Sciatic nerve (tissue), 2 donors: ENCODE results near the gene LGALS9C. TPM values are rescaled to one million over a fixed set of nuclear protein-coding genes. Genes with fewer than 3 reads are reported as not detected.
"Not testable (repeated sequence)": the region's sequence is repeated elsewhere in the genome, so short reads cannot be mapped to it uniquely, and the experiment has no call there.

Experiments used
- ATAC-seq: fragments of 200-7000 bp; cut with Tn5 transposase; one replicate; pipeline ENCODE4 v1.9.1; 2020; ENCODE audit warnings: mild to moderate bottlenecking, moderate library complexity
- DNase-seq: peaks from one replicate; pipeline ENCODE4 v3.0.0-alpha.2; 2020; ENCODE audit warnings: low spot score
- intact Hi-C: fragments of 100-400 bp; cut with DNase I; formaldehyde crosslinking; loops from one replicate; pipeline ENCODE4 v1.14.2; 2022
- total RNA-seq: library from RNA; stranded (reverse); fragmentation: NEBNext Ultra II Directional; extraction: Animal tissue kit (Norgen Biotek cat#: 25700); gene quantifications from one replicate; pipeline ENCODE4 v1.2.1, GENCODE V29; 2021
- donor health status: DM: no; HTN: no; CAD: no.
- donor health status: DM: no; HTN: no; CAD: no.

LGALS9C gene
- total RNA-seq, 1 donor from 2014 or later = 0.18 TPM

DNA sequence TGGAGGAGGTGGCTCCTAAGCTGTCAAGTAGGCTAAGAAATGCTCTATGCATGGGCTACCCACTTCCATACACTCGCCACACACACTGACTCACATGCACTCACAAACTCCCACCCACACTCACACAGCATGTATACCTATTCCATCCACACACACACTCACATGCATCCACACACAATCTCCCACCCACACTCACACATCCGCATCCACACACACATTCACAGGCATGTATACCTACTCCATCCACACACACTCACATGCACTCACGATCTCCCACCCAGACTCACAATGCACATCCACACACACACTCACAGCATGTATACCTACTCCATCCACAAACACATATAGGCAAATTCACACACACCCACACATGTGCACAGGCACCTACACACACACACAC lies 32.1 kb downstream of the LGALS9C start:
- ATAC-seq, DNase-seq, intact Hi-C loops: not testable (repeated sequence)

DNA sequence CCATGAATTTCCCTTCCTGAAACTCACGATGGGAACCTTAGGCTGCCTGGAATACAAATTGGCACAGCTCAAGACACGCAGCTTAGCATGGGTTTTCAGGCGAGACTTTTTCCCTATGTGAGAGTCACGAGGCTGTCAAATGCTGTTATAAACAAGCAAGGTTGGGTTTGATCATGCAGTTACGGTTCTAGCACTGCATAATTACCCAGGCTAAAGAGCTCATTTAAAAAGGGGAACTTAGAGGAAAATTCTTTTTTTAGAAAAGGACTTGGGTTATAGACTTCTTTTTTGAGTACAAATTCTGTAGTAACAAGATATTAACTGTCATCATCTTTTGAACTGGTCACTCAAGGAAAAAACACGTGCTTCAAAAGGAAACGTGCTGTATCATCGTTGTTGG lies 44.5 kb downstream of the LGALS9C start:
- DNase-seq, ATAC-seq, intact Hi-C loops: not testable (repeated sequence)

DNA sequence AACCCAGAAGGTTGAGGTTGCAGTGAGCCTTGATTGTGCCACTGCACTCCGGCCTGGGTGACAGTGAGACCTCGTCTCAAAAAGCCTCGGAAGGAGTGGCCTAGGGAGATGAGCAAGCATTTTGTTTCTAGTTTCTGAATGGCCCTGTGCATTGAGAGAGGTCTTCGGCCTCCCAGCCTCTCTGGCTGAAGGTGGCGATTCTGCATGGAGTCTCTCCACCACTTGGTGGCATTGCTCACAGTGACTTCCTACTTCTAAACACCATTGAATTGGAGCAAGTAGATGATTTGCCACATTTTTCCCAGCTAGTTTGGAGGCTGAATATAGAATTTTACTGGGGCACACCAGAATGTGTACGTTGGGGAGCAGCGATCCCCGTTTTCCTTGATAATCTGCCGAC lies 48.4 kb downstream of the LGALS9C start:
- DNase-seq, ATAC-seq, intact Hi-C loops: not testable (repeated sequence)

DNA sequence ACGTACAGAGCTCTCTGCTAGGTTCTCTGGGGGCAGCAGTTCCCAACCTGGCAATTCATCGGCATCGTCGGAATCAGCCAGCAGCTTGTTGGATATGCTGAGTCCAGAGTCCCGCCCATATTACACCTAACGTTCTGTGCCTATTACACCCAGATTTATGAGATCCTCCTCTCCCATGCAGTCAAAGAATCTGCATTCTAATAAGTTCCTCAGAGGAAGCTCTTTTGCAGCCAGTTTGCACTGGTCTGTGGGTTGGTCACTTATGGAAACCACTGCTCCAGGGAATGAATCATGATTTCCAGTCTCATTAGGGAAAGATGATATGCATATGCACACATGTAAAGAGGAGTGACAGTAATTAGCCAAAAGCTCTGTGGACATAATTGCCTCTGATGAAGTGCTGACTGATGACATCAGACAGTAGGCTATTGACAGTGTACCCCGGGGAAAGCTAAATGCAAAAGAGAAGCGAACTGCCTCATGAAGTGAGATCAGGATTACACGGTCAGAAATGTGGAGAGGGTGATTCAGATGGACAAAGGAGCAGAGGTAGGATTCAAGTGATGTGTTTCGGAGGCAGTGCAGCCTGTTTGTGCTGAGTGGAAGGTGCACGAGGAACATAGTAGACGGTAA lies 49.7 kb downstream of the LGALS9C start:
- ATAC-seq, DNase-seq, intact Hi-C loops: not testable (repeated sequence)

DNA sequence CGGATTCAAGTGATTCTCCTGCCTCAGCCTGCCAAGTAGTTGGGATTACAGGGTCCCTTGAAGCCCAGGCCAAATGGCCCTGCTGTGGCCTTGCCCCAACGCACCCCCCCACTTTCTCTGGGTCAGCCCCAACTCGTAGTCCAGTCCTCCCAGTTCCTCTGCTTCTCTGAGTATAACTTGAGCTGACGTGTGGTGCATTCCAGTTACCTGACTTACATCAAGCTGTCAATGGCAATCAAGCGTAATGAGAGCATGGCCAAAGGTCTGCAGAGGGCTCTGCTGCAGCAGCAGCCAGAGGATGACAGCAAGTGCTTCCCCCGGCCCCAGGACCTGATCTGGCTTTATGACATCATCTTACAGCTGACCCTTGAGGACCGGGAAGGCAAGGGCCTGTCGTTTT lies 50.8 kb downstream of the LGALS9C start:
- ATAC-seq, intact Hi-C loops, DNase-seq: not testable (repeated sequence)

DNA sequence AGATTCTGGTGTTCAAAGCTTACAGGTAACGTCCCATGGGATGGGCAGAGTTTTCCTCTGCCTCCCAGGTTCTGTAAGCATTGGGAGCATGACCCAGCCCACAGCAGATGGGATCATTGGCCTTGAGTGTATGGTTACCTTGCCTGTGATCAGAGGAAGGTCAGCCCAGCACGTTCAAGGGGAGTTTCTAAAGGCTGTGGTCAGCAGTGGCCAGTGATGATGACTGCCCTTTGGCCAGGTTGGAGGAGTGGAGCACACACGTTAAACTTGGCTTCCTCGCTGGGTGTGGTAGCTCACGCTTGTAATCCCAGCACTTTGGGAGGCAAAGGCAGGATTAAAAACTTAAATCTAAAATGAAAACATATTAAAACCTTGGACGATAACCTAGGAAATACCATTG lies 51.8 kb downstream of the LGALS9C start:
- ATAC-seq, intact Hi-C loops, DNase-seq: not testable (repeated sequence)

DNA sequence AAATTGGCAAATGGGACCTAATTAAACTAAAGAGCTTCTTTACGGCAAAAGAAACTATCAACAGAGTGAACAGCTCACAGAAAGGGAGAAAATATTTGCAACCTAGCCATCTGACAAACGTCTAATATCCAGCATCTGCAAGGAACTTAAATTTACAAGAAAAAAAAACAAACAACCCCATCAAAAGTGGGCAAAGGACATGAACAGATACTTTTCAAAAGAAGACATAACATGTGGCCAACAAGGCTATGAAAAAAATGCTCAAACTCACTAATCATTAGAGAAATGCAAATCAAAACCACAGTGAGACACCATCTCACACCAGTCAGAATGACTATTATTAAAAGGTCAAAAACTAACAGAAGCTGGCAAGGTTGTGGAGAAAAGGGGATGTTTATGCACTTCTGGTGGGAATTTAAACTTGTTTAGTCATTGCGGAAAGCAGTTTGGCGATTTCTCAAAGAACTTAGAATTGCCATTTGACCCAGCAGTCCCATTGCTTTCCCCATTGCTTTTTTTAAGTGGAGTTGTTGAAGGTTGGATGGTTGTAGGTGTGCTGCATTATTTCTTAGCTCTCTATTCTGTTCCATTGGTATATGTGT lies 52.4 kb downstream of the LGALS9C start:
- intact Hi-C loops = not testable (repeated sequence)

DNA sequence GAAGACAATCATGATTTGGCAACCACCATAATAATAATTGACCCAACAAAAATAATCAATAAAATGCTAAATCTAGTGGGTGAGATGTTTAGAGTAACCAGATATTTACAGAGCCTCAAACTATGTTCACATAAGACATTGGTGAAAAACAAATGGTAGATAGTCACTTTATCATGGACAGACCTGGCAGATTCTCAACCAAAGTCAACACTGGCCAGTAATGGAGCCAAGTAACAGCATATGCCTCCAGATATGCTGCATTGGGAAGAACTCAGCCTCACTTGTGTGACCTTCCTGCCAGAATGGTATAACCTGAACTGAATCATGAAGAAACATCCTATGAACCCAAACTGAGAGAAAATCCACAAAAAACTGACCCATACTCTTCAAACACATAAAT lies 53.8 kb downstream of the LGALS9C start:
- intact Hi-C loops, ATAC-seq, DNase-seq: not testable (repeated sequence)

More for the DNA sequence above, 52.4 kb downstream of the LGALS9C start:
- not testable (repeated sequence) for DNase-seq, ATAC-seq

DNA sequence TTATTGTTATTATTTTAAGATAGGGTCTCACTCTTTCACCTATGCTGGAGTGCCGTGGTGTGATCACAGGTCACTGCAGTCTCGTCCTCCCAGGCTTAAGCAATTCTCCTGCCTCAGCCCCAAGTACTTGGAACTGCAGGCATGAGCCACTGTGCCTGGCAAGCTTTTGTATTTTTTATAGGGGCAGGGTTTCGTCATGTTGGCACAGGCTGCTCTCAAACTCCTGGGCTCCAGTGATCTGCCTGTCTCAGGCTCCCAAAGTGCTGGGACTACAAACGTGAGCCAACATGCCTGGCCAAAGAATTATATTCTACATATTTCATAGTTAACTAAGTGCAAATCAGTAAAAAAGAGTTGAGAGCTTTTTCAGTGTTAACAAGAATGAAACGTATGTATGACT lies 65.6 kb downstream of the LGALS9C start:
- ATAC-seq, DNase-seq, intact Hi-C loops: not testable (repeated sequence)

DNA sequence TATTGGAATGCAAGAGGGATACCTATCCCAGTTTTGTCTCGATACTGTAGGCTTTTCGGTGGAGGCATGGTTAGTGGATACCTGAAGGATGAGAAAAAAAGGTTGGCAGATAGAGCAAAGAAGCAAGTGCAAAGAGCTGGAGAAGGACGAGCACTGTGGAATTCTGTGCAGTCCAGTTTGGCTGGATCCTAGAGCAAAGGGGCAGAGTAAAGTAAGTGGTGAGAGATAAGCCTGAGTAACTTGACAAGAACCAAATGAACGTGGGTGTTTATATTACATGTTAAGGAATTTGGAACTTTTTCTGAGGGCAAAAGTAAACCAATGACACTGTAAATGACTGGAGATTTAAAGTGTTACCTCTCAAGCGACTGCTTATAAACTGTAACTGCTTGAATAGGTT lies 66.3 kb downstream of the LGALS9C start:
- intact Hi-C loops, DNase-seq, ATAC-seq: not testable (repeated sequence)

Other genes with a start within 250 kb of the LGALS9C start
- gene FLII, start 218.1 kb upstream of the LGALS9C start, total RNA-seq = 244 TPM
- 15.5 TPM for gene MIEF2, start 216.1 kb upstream of the LGALS9C start, total RNA-seq
- gene TOP3A, start 161.8 kb upstream of the LGALS9C start, total RNA-seq = 37.0 TPM
- gene SMCR8, start 161.5 kb upstream of the LGALS9C start, total RNA-seq = 13.4 TPM
- 28.0 TPM for gene SHMT1, start 113.2 kb upstream of the LGALS9C start, total RNA-seq
- not detected for gene EVPLL, start 99.0 kb upstream of the LGALS9C start, total RNA-seq
- gene TBC1D28, start 167.6 kb downstream of the LGALS9C start, total RNA-seq = not detected
- 5.3 TPM for gene FOXO3B, start 205.5 kb downstream of the LGALS9C start, total RNA-seq